HEK293 (cell line): ENCODE results near the gene PRDM11.

ENCODE experiments used
- SALL2 ChIP-seq: fragments of 450-650 bp; formaldehyde crosslinking; IDR thresholded peaks from 2 replicates; pipeline ENCODE4 v1.5.0; 2017; ENCODE audit warnings: missing biosample characterization, mild to moderate bottlenecking, missing genetic modification characterization, borderline replicate concordance
- SCRT1 ChIP-seq: fragments of 450-650 bp; formaldehyde crosslinking; IDR thresholded peaks from 2 replicates; pipeline ENCODE4 v1.5.1; 2016; ENCODE audit warnings: missing biosample characterization, missing genetic modification characterization, borderline replicate concordance
- ZNF580 ChIP-seq: fragments of 450-650 bp; formaldehyde crosslinking; IDR thresholded peaks from 2 replicates; pipeline ENCODE4 v1.5.1; 2016; ENCODE audit warnings: missing biosample characterization, missing genetic modification characterization
- ZNF692 ChIP-seq: fragments of 450-650 bp; formaldehyde crosslinking; IDR thresholded peaks from 2 replicates; pipeline ENCODE4 v1.5.1; 2016; ENCODE audit warnings: missing biosample characterization, missing genetic modification characterization
- TF ChIP-seq, protein P1 (sequence below): fragments of 450-650 bp; formaldehyde crosslinking; IDR thresholded peaks from 2 replicates; pipeline ENCODE4 v1.5.1; 2016; ENCODE audit warnings: missing biosample characterization, missing genetic modification characterization
- TF ChIP-seq, protein P2 (sequence below): fragments of 450-650 bp; formaldehyde crosslinking; IDR thresholded peaks from 2 replicates; pipeline ENCODE4 v1.5.1; 2016; ENCODE audit warnings: missing biosample characterization, missing genetic modification characterization, low read depth

DNA sequence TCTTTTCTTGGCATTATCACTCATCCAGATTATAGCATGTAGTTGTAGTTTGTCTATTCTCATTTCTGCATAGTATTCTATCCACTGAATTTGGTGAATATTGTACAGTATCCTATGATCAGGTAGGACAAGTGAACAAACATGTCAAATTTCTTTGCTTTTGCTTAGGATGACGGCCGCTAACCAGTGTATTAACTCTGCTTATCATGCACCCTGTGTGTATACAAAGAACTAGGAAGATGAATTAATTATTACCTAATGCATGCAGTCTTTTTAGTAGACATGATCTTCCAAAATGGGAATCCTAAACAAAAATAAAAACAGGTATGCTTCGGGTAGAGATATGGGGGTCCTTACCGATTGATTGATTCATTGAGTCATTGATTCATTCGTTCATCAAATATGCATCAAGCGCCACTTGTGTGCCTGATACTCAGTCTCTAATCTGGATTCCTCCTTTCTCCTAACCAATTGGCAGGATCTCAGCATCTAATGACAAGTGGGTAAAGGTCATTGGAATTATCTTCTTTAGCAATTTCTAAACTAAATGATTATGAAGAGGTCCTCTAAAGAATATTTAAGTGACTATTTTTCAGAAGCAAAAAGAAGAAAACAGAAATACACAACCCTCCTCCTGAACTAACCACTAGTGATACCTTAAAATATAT lies 27.9 kb downstream of the PRDM11 start:
- TF ChIP-seq, protein P1, sequence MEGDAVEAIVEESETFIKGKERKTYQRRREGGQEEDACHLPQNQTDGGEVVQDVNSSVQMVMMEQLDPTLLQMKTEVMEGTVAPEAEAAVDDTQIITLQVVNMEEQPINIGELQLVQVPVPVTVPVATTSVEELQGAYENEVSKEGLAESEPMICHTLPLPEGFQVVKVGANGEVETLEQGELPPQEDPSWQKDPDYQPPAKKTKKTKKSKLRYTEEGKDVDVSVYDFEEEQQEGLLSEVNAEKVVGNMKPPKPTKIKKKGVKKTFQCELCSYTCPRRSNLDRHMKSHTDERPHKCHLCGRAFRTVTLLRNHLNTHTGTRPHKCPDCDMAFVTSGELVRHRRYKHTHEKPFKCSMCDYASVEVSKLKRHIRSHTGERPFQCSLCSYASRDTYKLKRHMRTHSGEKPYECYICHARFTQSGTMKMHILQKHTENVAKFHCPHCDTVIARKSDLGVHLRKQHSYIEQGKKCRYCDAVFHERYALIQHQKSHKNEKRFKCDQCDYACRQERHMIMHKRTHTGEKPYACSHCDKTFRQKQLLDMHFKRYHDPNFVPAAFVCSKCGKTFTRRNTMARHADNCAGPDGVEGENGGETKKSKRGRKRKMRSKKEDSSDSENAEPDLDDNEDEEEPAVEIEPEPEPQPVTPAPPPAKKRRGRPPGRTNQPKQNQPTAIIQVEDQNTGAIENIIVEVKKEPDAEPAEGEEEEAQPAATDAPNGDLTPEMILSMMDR (tag by site-specific recombination) = no peak
- TF ChIP-seq ZNF580 (tag by site-specific recombination) (no peak), SCRT1 (tag by site-specific recombination) (no peak), SALL2 (tag by site-specific recombination) (no peak), ZNF692 (no peak)
- TF ChIP-seq, protein P2, sequence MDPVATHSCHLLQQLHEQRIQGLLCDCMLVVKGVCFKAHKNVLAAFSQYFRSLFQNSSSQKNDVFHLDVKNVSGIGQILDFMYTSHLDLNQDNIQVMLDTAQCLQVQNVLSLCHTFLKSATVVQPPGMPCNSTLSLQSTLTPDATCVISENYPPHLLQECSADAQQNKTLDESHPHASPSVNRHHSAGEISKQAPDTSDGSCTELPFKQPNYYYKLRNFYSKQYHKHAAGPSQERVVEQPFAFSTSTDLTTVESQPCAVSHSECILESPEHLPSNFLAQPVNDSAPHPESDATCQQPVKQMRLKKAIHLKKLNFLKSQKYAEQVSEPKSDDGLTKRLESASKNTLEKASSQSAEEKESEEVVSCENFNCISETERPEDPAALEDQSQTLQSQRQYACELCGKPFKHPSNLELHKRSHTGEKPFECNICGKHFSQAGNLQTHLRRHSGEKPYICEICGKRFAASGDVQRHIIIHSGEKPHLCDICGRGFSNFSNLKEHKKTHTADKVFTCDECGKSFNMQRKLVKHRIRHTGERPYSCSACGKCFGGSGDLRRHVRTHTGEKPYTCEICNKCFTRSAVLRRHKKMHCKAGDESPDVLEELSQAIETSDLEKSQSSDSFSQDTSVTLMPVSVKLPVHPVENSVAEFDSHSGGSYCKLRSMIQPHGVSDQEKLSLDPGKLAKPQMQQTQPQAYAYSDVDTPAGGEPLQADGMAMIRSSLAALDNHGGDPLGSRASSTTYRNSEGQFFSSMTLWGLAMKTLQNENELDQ = no peak
